HG03442 (cell line): ENCODE results near the gene ASIC4.

Experiments
- ATAC-seq: cut with Tn5 transposase; IDR thresholded peaks from one replicate; pipeline ENCODE4 v1.9.1; 2021; ENCODE audit warnings: mild to moderate bottlenecking, moderate library complexity; ENCODE audit not compliant: unreplicated experiment

ASIC4 gene

DNA sequence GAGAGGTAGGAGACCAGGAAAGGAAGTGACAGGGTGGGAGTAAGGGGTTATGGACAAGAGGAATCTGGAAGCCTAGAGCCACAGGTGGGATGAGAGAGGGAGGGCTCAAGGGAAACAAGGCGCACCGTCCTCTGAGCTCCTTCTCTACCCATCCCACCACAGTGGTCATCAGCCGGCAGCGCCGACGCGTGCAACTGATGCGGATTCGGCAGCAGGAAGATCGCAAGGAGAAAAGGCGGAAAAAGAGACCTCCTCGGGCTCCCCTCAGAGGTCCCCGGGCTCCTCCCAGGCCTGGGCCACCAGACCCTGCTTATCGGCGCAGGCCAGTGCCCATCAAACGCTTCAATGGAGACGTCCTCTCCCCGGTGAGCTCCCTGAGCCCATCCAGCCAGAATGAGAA is 34.7 kb downstream of the ASIC4 start:
- no peak for ATAC-seq

DNA sequence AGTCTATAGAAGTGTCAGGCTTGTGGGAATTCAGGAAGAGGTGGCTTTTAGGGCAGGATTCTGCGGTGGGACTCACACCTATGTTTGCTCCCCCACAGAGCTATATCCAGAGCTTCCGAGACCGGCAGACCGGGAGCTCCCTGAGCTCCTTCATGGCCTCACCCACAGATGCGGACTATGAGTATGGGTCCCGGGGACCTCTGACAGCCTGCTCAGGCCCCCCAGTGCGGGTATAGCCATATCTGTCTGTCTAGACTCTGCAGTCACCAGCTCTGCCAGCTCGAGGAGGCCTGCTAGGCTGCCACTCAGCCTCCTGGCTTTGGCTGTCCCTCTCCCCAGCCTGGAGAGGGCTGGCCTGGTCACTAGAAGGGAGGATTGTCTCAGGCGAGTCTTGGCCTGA is 35.3 kb downstream of the ASIC4 start:
- no peak for ATAC-seq

DNA sequence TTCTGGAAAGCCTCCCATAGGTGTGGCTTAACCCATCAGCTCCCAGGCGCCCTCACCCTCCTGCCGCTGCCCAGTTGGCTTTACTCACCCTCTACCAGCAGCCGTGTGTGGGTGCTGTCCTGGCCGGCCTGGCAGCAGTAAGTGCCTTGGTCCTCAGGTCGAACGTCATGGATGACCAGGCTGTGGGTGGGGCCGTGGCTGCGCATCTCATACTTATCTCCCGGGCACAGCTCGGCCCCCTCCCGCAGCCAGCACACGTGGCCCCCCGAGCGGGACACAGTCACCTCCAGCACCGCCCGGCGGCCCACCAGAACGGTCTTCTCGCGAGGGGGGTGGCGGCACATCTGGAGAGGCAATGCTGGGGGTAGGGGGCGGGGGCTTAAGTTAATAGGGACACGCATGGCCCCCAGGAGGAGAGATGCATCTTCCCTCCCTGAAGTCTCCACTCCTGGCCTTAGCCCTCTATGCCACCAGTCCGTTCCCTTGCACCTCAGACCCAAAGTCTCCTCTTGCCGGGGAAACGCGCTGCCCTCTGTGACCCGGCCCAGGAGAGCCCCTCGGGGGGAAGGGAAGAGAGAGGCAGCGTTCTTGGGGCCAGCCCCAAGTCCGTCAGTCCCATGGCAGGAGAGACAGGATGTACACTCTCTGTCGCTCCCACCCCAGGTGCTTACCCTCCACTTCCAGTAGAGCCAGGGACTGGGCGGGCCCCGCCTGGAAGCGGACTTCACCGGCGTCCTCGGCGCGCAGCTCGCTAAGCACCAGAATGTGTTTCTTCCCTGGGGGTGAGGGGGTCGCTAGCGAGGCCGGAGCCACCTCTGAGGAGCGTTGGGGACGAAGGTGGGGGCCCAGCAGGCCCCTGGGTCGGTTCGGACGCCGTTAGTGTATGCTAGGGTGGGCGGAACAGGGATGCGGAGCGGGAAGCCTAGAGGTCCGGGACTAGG is 37.4 kb downstream of the ASIC4 start:
- ATAC-seq: peak; percentile 19

DNA sequence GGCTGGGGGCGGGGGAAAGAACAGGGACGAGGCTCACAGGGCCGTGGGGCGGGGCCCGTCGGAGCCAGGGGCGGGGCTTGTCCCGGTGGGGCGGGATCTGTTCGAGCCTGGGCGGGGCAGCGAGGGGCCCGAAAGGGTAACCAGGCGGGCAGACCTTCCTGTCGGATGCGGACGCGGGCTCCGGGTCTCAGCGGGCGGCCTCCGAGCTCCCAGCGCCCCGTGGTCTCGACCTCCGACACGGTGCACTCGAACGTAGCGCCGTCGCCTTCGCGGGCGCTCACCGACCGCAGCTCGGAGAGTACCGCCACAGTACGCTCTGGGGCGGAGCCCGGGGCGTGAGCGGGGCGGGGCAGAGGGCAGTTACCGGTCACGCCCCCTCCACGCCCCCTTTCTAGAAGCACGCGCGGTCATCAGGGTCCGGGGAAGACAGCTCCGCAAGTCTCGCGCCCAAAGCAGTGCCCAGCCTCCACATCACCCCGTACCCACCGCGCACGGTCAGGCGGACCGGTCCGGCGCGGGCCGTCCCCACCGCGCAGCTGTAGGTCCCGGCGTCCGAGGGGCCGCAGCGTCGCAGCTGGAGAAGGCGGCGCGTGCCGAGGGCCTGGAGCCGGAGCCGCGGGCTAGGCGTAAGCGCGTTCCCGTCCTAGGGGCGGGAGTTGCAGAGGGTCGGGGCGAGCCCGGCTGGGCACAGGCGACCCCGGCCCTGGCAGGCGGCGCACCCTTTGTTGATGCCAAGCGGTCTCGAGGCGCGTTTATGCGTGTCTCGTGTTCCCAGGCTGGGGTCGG is 38.3 kb downstream of the ASIC4 start:
- peak; percentile 92 for ATAC-seq

DNA sequence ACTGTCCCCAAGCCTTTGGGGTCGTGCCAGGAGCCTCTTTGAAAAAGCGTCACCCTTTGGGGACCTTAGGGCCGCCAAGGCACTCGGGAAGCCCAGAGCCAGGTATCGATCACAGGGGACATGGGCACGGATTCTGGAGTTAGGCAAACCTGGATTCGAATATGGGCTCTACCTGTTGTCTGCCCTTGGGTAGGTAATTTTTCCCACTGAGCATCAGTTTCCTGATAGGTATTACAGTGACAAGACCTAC is 38.8 kb downstream of the ASIC4 start:
- ATAC-seq: no peak

DNA sequence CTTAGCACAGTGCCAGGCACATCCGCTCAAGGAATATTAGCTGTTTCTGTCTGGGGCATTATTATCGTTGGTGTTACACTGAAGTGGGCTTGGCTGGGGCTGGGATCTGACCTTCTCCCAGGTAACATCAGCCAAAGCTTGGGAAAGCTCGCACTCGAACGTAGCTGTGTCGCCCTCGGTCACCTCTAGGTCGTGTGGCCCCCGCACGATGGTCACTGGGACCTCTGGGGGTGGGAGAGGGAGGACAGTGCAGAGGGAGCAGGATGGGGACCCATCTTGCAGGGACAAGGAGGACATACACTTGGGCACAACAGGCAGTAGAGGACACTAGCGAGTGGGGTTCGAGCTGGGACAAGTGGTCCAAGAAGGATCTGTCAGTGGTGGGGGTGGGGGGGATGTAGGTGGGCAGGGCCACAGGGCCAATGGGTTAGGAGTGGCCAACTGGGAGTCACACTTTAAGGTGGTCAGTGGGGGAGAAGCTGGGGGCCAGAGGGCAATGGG is 39.2 kb downstream of the ASIC4 start:
- no peak for ATAC-seq

DNA sequence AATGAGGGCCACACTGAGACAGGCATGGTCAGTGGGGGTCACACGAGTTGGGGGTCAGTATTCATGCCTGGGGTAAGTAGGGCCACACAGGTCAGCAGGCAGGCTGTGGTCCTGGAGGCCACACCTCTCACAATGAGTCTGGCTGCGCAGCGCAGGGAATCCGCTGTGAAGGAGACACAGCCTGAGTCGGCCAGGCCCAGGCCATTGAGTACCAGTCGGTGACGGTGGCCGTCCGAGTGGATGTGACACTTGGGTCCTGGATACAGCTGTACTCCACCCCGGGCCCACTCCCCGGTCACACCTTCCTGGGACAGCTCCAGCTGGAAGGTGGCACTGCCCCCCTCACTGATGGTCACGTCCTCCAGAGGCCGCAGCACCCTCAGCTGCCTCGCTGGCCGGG is 40.1 kb downstream of the ASIC4 start:
- no peak for ATAC-seq

DNA sequence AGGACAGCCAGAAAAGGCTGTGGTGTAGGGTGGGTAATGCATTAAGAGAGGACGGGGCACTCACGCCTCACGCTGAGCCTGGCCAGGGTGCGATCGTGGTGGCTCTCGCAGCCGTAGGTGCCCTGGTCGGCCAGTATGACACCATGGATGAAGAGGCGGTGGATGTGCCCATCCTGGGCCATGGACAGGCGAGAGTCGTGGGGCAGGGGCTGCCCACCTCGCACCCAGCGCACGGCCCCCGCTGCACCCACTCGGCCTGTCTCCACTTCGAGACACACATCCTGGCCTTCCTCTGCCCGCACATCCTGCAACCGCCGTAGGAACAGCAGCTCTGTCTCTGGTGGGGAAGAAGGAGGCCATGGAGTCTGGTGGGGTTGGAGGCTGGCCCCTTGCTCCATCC is 41.7 kb downstream of the ASIC4 start:
- ATAC-seq: no peak

DNA sequence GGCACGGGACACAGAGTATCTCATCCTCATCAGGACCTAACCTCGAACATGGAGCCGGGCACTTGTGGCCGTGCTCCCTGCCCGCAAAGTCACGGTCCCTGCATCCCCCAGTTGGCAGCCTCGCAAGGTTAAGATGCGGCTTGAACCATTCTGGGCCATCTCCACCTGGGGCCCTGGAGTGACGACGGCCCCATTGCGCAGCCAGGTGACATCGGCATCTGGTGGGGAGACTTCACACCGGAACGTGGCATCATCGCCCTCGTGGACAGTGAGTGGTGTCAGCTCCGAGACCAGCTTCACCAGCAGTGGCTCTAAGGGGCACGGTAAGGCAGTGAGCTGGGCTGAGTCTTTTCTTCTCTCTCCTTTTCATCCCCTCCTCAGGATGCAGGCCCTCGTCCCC is 42.1 kb downstream of the ASIC4 start:
- no peak for ATAC-seq

DNA sequence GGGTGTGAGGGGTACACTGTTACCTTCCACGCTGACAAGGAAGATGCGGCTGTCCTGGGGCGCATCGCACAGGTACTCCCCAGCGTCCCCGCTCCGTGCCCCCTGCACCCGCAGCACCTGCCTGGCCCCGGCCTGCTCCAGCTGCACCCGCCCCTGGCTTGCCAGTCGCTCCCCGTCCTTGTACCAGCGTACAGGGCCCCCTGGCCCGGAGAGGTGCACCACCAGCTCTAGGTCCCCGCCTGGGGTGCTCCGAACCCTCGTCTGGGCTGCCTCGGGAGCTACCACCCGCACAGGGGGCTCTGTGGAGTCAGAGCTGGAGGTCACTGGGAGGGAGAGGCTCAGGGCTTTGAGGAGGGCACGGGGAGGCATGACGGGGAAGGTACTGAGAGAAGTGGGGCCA is 43.0 kb downstream of the ASIC4 start:
- no peak for ATAC-seq

DNA sequence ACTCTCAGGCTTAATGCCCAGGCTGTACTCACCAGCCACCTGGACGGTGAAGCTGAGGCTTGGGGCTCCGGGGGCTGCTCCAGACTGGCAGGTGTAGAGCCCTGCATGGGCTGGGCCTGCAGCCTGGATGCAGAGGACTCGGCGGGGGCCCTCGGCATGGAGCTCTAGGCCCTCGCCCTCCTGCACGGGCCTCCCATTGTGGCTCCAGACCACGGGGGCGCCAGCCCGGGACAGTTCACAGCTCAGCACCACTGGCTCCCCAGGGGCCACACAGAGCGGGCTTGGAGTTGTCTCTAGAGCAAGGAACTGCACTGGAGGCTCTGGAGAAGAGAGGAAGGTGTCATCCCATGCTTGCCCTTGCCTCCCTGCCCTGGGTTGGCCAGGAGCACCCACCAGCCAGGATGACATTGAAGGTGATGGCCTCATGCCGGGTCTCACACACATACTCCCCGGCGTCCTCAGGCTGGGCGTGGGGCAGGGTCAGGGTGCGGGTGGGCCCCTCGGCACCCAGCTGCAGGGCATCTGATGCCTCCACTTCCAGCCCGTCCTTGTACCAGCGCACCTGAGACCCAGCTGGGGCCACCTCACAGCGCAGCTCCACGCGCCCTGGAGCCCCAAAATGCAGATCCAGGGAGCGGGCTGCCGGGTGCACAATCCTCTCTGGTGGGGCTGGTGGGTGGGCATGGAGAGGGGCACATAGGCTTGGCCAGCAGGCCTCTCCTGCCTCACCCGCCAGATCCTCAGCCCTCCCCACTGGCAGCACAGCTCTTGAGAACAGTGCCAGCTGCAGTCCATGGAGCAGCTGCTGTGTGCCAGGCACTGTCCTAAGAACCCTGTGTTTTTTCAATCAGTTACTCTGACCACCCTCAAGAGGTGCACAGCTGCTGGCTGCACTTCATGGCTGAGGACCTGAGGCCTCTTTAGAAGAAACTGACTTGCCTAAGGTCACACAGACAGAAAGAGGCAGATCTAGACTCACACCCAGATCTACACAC is 43.8 kb downstream of the ASIC4 start:
- no peak for ATAC-seq

DNA sequence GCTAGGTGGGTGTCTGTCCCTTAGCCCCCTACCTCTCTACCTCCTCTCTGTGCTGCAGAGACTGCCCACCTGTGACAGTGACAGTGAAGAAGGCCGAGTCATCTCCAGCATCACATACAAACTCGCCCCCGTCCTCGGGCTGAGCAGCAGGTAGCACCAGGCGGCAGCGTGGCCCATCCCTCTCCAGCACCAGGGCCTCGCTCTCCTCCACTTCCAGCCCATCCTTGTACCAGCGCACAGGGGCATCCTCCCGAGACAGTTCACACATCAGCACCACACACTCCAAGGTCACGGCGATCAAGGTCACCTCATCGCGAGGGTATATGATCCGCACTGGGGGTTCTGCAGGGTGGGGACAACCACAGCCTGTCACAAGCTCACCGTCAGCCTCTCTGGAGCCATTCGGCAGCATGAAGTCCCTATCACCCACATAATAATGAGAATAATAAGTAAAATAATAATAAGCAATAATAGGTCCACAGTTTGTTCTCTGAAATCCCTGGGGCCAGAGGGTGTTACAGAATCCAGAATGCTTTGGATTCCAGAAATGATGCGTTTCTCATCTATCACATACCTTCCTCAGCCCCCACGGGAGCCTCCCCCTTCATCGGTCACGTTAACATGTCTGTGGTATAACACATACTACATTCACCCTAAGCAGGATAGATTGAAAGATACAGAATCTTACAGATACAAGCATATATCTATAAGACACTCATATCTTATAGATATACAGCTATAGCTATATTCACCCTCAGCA is 45.1 kb downstream of the ASIC4 start:
- no peak for ATAC-seq

DNA sequence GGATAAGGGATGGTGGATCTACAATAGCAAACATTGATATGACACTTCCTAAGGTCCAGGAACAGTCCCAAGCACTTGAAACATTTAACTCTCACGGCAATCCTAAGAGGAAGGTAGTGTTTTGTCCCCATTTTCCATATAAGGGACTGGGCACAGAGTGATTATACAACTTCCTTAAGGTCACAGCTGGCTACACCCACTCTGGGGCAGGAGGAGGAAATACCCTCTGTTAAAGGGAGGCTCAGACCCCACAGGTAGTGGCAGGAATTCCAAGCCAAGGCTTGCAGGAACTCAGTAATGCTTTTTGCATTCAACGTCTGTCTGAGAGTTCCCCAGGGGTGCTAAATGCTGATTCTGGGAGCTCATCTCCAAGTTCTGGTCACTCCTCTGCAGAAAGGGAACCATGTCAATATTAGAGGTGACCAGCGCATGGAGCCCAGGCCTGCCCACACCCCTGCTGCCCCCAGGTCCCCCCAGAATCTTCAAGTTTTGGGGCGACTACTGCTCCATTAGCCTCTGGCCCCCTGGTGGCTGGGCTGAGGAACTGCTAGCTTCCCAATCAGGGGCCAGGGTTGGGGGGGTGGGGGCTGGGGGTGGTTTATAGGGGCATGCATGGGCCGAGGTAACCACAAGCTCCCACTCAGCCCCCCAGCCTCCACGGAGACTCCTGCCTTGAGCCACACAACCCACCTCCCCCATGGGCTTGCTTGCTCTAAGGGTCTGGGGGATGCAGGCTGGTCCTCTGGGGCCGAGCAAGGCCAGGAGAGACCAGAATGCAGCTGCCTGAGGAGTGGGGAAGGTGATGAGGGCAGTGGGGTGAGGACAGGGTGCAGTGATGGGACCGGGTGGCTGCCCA is 46.0 kb downstream of the ASIC4 start:
- no peak for ATAC-seq

DNA sequence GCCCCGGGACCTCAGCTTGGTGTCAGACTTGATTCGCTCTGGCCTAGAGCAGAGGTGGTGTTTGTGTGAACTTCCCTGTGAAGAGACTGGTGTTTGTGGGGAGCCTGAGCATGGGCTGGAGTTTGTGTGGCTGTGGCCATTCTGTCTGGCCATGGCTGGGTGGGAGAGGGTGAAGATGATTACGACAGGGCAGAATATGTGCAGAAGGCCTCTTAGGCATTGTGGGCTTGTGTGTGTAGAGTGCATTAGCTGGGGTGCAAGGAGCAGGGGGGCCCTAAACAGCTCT is 46.6 kb downstream of the ASIC4 start:
- ATAC-seq: no peak

DNA sequence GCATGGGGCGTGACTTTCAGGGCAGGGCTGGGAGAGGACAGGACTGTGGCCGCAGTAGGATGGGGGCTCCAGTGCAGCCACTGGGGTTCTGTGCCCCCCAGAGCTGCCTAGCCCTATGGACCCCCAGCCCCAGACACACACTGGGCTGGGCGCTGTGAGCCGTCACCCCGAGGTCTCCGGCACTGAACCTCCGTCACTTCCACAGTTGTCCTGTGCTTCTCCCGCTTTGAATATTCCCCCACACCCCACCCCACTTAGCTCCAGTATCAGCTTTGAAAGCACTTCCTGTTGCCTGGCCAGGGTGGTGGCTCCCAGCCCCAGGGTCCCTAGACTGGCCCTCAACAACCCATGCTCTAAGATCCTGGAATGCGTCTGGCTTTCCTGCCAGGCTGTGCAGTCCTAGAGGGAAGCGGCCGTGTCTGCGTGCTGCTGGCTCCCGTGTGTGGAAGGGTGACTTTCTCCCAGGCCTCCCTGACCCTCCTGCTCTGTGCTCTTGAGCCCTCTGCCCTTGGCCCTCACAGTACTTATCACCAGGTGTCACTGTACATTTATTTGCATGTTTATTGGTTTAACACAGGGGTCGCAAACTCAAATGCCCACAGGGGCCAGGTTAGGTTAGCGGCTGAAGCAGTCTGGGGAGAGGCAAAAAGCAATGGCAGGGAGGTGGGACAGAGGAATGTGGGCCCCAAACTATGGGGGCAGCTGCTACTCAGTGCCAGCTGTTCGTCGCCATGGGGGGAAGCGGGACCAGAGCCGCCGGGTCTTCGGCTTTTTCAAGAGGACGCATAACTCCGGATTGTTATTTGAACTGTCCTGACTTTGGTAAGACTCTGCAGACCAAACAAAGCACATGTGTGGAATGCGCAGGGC is 47.1 kb downstream of the ASIC4 start:
- no peak for ATAC-seq

DNA sequence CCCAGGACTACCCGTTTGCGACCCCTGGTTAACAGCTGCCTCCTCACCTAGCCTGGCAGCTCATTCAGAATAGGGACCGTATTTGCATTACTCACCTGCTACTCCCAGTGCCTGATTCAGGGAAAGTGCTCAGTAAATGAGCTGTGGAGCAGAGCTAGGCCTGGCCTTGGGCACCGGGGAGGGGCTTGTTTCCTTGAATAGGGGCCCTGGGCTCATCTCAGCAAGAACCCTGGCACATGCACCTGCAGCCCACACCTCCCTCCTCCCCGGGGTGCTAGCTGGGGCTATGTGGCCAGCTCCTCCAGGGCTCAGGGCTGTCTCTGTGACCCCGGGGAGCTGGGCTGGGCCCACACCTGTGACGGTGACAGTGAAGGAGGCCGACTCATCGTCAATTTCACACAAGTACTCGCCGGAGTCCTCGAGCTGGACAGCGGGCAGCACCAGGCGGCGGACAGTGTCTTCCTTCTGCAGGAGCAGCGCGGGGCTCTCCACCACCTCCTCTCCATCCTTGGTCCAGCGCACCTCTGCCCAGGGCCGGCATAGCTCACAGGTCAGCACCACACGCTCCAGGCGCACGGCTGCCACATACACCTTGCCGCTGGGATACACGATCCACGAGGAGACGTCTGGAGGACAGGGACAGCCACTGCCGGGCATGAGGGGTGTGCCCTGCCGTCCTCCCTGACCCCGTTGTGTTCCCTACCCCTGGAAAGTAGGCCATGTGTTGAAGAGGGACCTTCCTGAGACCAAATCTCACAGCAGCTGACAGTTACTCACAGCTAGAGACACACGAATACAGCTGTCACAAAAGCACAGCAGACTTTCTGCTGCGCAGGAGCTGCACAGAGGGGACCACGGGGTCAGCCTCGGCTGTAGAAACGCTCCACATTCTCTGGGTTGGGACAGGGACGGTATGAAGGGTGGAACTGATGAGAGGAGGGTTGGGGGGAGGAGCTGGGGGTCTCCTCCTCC is 48.1 kb downstream of the ASIC4 start:
- no peak for ATAC-seq

DNA sequence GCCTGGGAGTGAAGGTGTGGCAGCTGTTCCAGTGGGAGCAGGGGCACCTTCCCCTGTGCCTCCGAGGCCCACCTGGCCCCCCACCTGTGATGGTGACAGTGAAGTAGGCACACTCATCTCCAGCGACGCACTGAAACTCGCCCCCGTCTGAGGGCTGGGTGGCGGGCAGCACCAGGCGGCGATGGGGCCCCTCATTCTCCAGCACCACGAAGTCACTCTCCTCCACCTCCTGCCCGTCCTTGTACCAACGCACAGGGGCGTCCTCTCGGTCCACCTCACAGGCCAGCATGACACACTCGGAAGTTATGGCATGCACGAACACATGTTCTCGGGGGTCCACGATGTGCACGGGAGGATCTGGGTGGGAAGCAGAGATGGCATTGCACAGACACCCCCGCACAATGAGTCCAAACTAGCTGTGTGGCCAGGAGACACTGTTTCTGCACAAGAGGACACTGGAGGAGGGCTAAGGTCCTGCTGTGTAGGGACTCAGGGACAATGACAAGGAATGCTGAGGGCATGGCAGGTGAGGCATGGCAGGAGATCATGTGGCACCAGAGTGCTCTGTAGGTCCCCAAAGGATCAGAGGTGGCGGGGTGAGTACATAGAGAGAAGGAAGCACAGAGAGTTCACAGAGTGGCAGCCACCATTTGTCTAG is 49.1 kb downstream of the ASIC4 start:
- no peak for ATAC-seq
